IMR-90 (cell line): ENCODE data around the gene GNAI1. TPM values are rescaled to one million over a fixed set of nuclear protein-coding genes. Genes with fewer than 3 reads are reported as not detected.

Experiments
- ATAC-seq: fragments of 200-7000 bp; cut with Tn5 transposase; 2 replicates; pipeline ENCODE4 v1.9.1; 2020; ENCODE audit warnings: low read depth, mild to moderate bottlenecking, moderate library complexity
- BruUV-seq: library from RNA; stranded (reverse); fragments of 400-500 nt; replicated peaks from 2 replicates; lab custom pipeline; 2021; lab: Mats Ljungman, UMichigan
- CTCF ChIA-PET: fragments of 300-600 bp; formaldehyde crosslinking; extraction: SDS; loops from one replicate; lab custom pipeline; 2021; ENCODE audit warnings: antibody characterized with exemption; lab: Yijun Ruan, JAX
- POLR2A ChIA-PET: fragments of 300-600 bp; sonication (Branson Sonifier 250); formaldehyde crosslinking; loops from one replicate; lab custom pipeline; 2022; ENCODE audit warnings: antibody characterized with exemption; ENCODE audit not compliant: unreplicated experiment; lab: Charles Lee
- DNase-seq: peaks from one replicate; pipeline ENCODE4 v3.0.0; 2013
- H2AFZ ChIP-seq: replicated peaks from 2 replicates; pipeline ENCODE3; 2013; ENCODE audit warnings: low read length, mild to moderate bottlenecking; ENCODE audit not compliant: poor library complexity
- H2AK5ac ChIP-seq: 2 replicates; pipeline ENCODE4 v1.6.1; 2013; ENCODE audit warnings: low read depth, low read length, inconsistent platforms
- H2AK9ac ChIP-seq: replicated peaks from 2 replicates; pipeline ENCODE3; 2013; ENCODE audit warnings: mild to moderate bottlenecking, low read depth, low read length, moderate library complexity; ENCODE audit not compliant: poor library complexity
- H2BK120ac ChIP-seq: 2 replicates; pipeline ENCODE4 v1.6.1; 2013; ENCODE audit warnings: low read depth, low read length, inconsistent platforms
- H2BK15ac ChIP-seq: 3 replicates; pipeline ENCODE4 v1.6.1; 2013; ENCODE audit warnings: low read depth, low read length, inconsistent platforms
- H2BK20ac ChIP-seq: 2 replicates; pipeline ENCODE4 v1.6.1; 2013; ENCODE audit warnings: low read depth, mild to moderate bottlenecking, inconsistent platforms, low read length, moderate library complexity
- H2BK5ac ChIP-seq: 2 replicates; pipeline ENCODE4 v1.6.1; 2013; ENCODE audit warnings: mild to moderate bottlenecking, low read depth, low read length, inconsistent platforms; ENCODE audit not compliant: poor library complexity, severe bottlenecking
- H3K14ac ChIP-seq: replicated peaks from 2 replicates; pipeline ENCODE4 v1.6.1; 2013; ENCODE audit warnings: low read depth, low read length, inconsistent platforms
- H3K18ac ChIP-seq: 2 replicates; pipeline ENCODE4 v1.6.1; 2013; ENCODE audit warnings: low read depth, low read length, control low read depth
- H3K23ac ChIP-seq: 2 replicates; pipeline ENCODE4 v1.6.1; 2013; ENCODE audit warnings: low read depth, low read length, inconsistent platforms
- H3K27ac ChIP-seq: 2 replicates; pipeline ENCODE4 v1.5.1; 2013; ENCODE audit warnings: mild to moderate bottlenecking, control low read depth, low read length; ENCODE audit not compliant: insufficient read depth
- H3K27me3 ChIP-seq: 2 replicates; pipeline ENCODE4 v1.6.1; 2013; ENCODE audit warnings: low read length; ENCODE audit not compliant: control insufficient read depth, insufficient read depth
- H3K36me3 ChIP-seq: 2 replicates; pipeline ENCODE4 v1.6.1; 2013; ENCODE audit warnings: low read length, mixed read lengths; ENCODE audit not compliant: control insufficient read depth, insufficient read depth
- H3K4ac ChIP-seq: 2 replicates; pipeline ENCODE4 v1.6.1; 2013; ENCODE audit warnings: low read depth, low read length, inconsistent platforms
- H3K4me1 ChIP-seq: 2 replicates; pipeline ENCODE4 v1.6.1; 2013; ENCODE audit warnings: low read length, mixed read lengths; ENCODE audit not compliant: control insufficient read depth, insufficient read depth
- H3K4me2 ChIP-seq: 2 replicates; pipeline ENCODE4 v1.6.1; 2013; ENCODE audit warnings: low read depth, mild to moderate bottlenecking, control low read depth, low read length, moderate library complexity
- H3K4me3 ChIP-seq: 2 replicates; pipeline ENCODE4 v1.5.1; 2013; ENCODE audit warnings: low read depth, mild to moderate bottlenecking, control low read depth, low read length, moderate library complexity; ENCODE audit not compliant: insufficient read depth
- H3K56ac ChIP-seq: 2 replicates; pipeline ENCODE4 v1.6.1; 2013; ENCODE audit warnings: low read length, inconsistent platforms; ENCODE audit not compliant: insufficient read depth; ENCODE audit errors: extremely low read depth
- H3K79me1 ChIP-seq, 2 experiments: 2 replicates each; pipeline ENCODE4 v1.6.1; 2013; ENCODE audit warnings: low read length in 2 of 2, inconsistent platforms in 1 of 2, low read depth in 1 of 2
- H3K9ac ChIP-seq: 2 replicates; pipeline ENCODE4 v1.6.1; 2013; ENCODE audit warnings: low read depth, low read length, control low read depth
- H3K9me1 ChIP-seq: 2 replicates; pipeline ENCODE4 v1.6.1; 2013; ENCODE audit warnings: low read length, inconsistent platforms; ENCODE audit not compliant: insufficient read depth
- H3K9me3 ChIP-seq: 2 replicates; pipeline ENCODE4 v1.6.1; 2013; ENCODE audit warnings: low read length; ENCODE audit not compliant: control insufficient read depth, insufficient read depth
- H4K20me1 ChIP-seq: 2 replicates; pipeline ENCODE4 v1.6.1; 2013; ENCODE audit warnings: low read length, inconsistent platforms; ENCODE audit not compliant: insufficient read depth
- H4K5ac ChIP-seq: 2 replicates; pipeline ENCODE4 v1.6.1; 2013; ENCODE audit warnings: mild to moderate bottlenecking, low read depth, low read length, control low read depth
- H4K8ac ChIP-seq, 2 experiments: 2 replicates each; pipeline ENCODE4 v1.6.1; 2013; ENCODE audit warnings: low read depth in 2 of 2, low read length in 2 of 2, control low read depth in 1 of 2, inconsistent platforms in 1 of 2
- H4K91ac ChIP-seq: 2 replicates; pipeline ENCODE4 v1.6.1; 2013; ENCODE audit warnings: low read depth, low read length, inconsistent platforms; ENCODE audit not compliant: insufficient read depth
- BHLHE40 ChIP-seq: fragments of 150-350 bp; IDR thresholded peaks from 2 replicates; pipeline ENCODE4 v1.6.1; 2016; ENCODE audit warnings: mild to moderate bottlenecking, low read depth, low read length
- CHD1 ChIP-seq: IDR thresholded peaks from 2 replicates; pipeline ENCODE4 v1.6.1; 2012; ENCODE audit warnings: low read depth, low read length, improper control_type of control experiment
- CTCF ChIP-seq: conservative IDR thresholded peaks from 2 replicates; pipeline ENCODE4 v1.5.1; 2012; ENCODE audit warnings: mild to moderate bottlenecking, low read depth, low read length, improper control_type of control experiment
- ELK1 ChIP-seq: fragments of 150-350 bp; IDR thresholded peaks from 2 replicates; pipeline ENCODE4 v1.6.1; 2016; ENCODE audit warnings: low read depth, mild to moderate bottlenecking, low read length, moderate library complexity, borderline replicate concordance
- FOS ChIP-seq: fragments of 150-350 bp; IDR thresholded peaks from 2 replicates; pipeline ENCODE4 v1.6.1; 2016; ENCODE audit warnings: low read depth, low read length
- MAFK ChIP-seq: IDR thresholded peaks from 2 replicates; pipeline ENCODE4 v1.6.1; 2012; ENCODE audit warnings: low read depth, low read length, improper control_type of control experiment
- MAZ ChIP-seq: IDR thresholded peaks from 2 replicates; pipeline ENCODE4 v1.6.1; 2012; ENCODE audit warnings: low read depth, mild to moderate bottlenecking, low read length, improper control_type of control experiment, moderate library complexity, borderline replicate concordance
- NFE2L2 ChIP-seq: fragments of 150-350 bp; IDR thresholded peaks from 2 replicates; pipeline ENCODE4 v1.6.1; 2016; ENCODE audit warnings: low read depth, mild to moderate bottlenecking, low read length
- POLR2A ChIP-seq: IDR thresholded peaks from 2 replicates; pipeline ENCODE4 v1.6.1; 2012; ENCODE audit warnings: mild to moderate bottlenecking, low read depth, low read length
- RAD21 ChIP-seq: IDR thresholded peaks from 2 replicates; pipeline ENCODE4 v1.6.1; 2012; ENCODE audit warnings: low read length, improper control_type of control experiment
- RCOR1 ChIP-seq: IDR thresholded peaks from 2 replicates; pipeline ENCODE4 v1.6.1; 2012; ENCODE audit warnings: mild to moderate bottlenecking, low read length, improper control_type of control experiment; ENCODE audit not compliant: insufficient replicate concordance
- RFX5 ChIP-seq: IDR thresholded peaks from 2 replicates; pipeline ENCODE4 v1.8.0; 2012; ENCODE audit warnings: low read depth, mild to moderate bottlenecking, low read length, moderate library complexity
- WGBS, 2 experiments: methylation state at CpG; one replicate each; pipeline versions ENCODE4 v1.1.5 to v1.1.7; 2013; ENCODE audit warnings: missing lambda C conversion rate in 2 of 2; ENCODE audit not compliant: insufficient read length in 1 of 2; ENCODE audit errors: extremely low coverage in 2 of 2; 5-methylcytosine and 5-hydroxymethylcytosine counted together
- dilution Hi-C: fragments of 300-500 bp; cut with HindIII; formaldehyde crosslinking; loops from one replicate; pipeline ENCODE4 v1.14.3; 2018; ENCODE audit warnings: low sequenced_read_pairs; ENCODE audit not compliant: unreplicated experiment
- in situ Hi-C: fragments of 300-500 bp; cut with MboI; formaldehyde crosslinking; loops from 3 replicates; pipeline ENCODE4 v1.14.3; 2019; ENCODE audit warnings: low sequenced_read_pairs, inconsistent platforms, mixed read lengths
- intact Hi-C: fragments of 100-400 bp; cut with micrococcal nuclease; formaldehyde crosslinking; loops from 2 replicates; pipeline ENCODE4 v1.10.0; 2022
- polyA plus RNA-seq, 3 experiments: library from polyadenylated mRNA; depleted of rRNA; stranded (reverse); fragments of >200 nt; gene quantifications; 2 replicates each; pipeline ENCODE4 v1.2.3, GENCODE V29; 2012; ENCODE audit warnings: low replicate concordance in 1 of 3
- total RNA-seq: library from RNA; depleted of rRNA; stranded (reverse); fragments of >200 nt; gene quantifications from 2 replicates; pipeline ENCODE4 v1.2.3, GENCODE V29; 2012

GNAI1 gene
- total and polyA plus RNA-seq, 2 of the 4 experiments (the other 2 are of a cell fraction) = 21.1 to 26.5 TPM

- intact Hi-C loops = no loop called here
- H3K4me3 ChIP-seq = no peak overlapping the region
- no peak overlapping the region for H3K27ac ChIP-seq
- H3K27me3 ChIP-seq = no peaks in the 10 kb centered on the region
- H2BK20ac ChIP-seq = no peak overlapping the region
- CTCF ChIA-PET = no interaction called here
- dilution Hi-C loops = loop anchor here (10.0 kb wide), 1 partner anchor 98 kb away; no protein-coding TSS in a partner anchor
- no peak overlapping the region for H2BK120ac ChIP-seq
- H3K14ac ChIP-seq = no peak overlapping the region
- no peak overlapping the region for H4K91ac ChIP-seq
- H3K4ac ChIP-seq = no peak overlapping the region
- in situ Hi-C loops = no loop called here
- no CpG with 5 or more reads among the region's 2 CpGs for WGBS, 2 experiments
- no peak overlapping the region for H2BK15ac ChIP-seq
- H2AK5ac ChIP-seq = no peak overlapping the region
- TF ChIP-seq MAFK (no peak), MAZ (no peak), NFE2L2 (no peak), FOS (no peak), ELK1 (no peak), CHD1 (no peak), BHLHE40 (no peak), CTCF (no peak), RCOR1 (no peak), RFX5 (no peak), RAD21 (no peak), POLR2A (no peak)
- no peak overlapping the region for H3K4me2 ChIP-seq
- H2BK5ac ChIP-seq = no peak overlapping the region
- no TSS peak for BruUV-seq
- no peak overlapping the region for H2AK9ac ChIP-seq
- no peak overlapping the region for H3K56ac ChIP-seq
- H4K5ac ChIP-seq = no peak overlapping the region
- H3K36me3 ChIP-seq = peaks cover 18% of the 10 kb centered on the region
- H4K20me1 ChIP-seq = no peaks in the 10 kb centered on the region; the same call in 1 of the 2 replicates
- no peak overlapping the region for H4K8ac ChIP-seq
- H2AFZ ChIP-seq = no peak overlapping the region
- POLR2A ChIA-PET = no interaction called here
- H3K9me1 ChIP-seq = no peaks in the 10 kb centered on the region
- no peak for ATAC-seq
- DNase-seq = no peak
- no peaks in the 10 kb centered on the region for H3K9me3 ChIP-seq
- 0 out of 2 replicates have a peak, but pooled peaks cover 2% of the 10 kb centered on the region for H3K4me1 ChIP-seq
- peaks cover 0 to 15% of the 10 kb centered on the region in 2 experiments; a peak in 3 of 4 replicates for H3K79me1 ChIP-seq
- H3K9ac ChIP-seq = no peak overlapping the region
- no peak overlapping the region for H3K23ac ChIP-seq
- H3K18ac ChIP-seq = no peak overlapping the region
These were observed 72.1 kb downstream of the GNAI1 start for GRCh38 chr7:80206763-80207162.
